Hepatocyte (in vitro differentiated cells): ENCODE data around the gene CYLD.

ENCODE experiments used
- EZH2 ChIP-seq: fragments of 200-600 bp; sonication (generic); IDR thresholded peaks from 2 replicates; pipeline ENCODE4 v1.6.1; 2016; ENCODE audit warnings: antibody characterized with exemption, mild to moderate bottlenecking, borderline replicate concordance
- TF ChIP-seq, protein P1 (sequence below): fragments of 200-600 bp; sonication (generic); IDR thresholded peaks from 2 replicates; pipeline ENCODE4 v1.5.1; 2016; ENCODE audit warnings: antibody characterized with exemption, mild to moderate bottlenecking; ENCODE audit not compliant: poor library complexity

DNA sequence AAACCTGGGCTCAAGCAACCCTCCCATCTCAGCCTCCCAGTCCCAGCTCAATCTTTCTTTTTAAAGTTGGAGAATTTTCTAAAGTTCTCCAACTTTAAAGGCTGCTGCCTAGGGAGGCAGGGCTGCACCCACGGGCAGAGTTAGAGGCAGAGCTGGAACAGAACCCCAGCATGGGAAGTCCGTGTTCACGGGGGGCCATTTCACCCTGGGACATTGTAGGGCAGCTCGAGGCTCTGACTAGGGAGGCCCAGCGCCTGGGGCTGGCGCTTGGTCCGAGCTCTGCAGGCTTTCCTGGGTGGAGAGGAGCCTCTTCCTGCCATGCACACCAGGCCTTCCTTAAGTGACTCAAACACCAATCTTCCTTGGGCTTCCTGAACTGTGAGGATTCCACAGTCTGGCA is 70.2 kb downstream of the CYLD start:
- TF ChIP-seq, protein P1, sequence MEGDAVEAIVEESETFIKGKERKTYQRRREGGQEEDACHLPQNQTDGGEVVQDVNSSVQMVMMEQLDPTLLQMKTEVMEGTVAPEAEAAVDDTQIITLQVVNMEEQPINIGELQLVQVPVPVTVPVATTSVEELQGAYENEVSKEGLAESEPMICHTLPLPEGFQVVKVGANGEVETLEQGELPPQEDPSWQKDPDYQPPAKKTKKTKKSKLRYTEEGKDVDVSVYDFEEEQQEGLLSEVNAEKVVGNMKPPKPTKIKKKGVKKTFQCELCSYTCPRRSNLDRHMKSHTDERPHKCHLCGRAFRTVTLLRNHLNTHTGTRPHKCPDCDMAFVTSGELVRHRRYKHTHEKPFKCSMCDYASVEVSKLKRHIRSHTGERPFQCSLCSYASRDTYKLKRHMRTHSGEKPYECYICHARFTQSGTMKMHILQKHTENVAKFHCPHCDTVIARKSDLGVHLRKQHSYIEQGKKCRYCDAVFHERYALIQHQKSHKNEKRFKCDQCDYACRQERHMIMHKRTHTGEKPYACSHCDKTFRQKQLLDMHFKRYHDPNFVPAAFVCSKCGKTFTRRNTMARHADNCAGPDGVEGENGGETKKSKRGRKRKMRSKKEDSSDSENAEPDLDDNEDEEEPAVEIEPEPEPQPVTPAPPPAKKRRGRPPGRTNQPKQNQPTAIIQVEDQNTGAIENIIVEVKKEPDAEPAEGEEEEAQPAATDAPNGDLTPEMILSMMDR, result no peak
- TF ChIP-seq EZH2, result no peak
